ENCODE measurements around the gene UPF3A.

GRCh38 chr13:114257014-114257413 lies 24.4 kb upstream of the UPF3A start:
- TF ChIP-seq CTCF (conservative IDR thresholded peaks at IDR 0.05; ENCODE audit: low read depth, low read length) (no peak), POLR2A (IDR thresholded peaks at IDR 0.05; ENCODE audit: low read depth, low read length) (no peak), MXI1 (IDR thresholded peaks at IDR 0.05; ENCODE audit: borderline replicate concordance, low read depth, low read length) (no peak), BHLHE40 (IDR thresholded peaks at IDR 0.05; ENCODE audit: low read depth, low read length) (no peak), RAD21 (IDR thresholded peaks at IDR 0.05; ENCODE audit: low read length) (no peak), SMC3 (IDR thresholded peaks at IDR 0.05; ENCODE audit: low read depth, low read length) (no peak)
